IMR-90 (cell line): ENCODE data around the gene TTLL12. TPM values are rescaled to one million over a fixed set of nuclear protein-coding genes. Genes with fewer than 3 reads are reported as not detected.
A peak's percentile ranks its signal among the peaks of the same experiment; 100 is the strongest.

ENCODE experiments used
- ATAC-seq: fragments of 200-7000 bp; cut with Tn5 transposase; 2 replicates; pipeline ENCODE4 v1.9.1; 2020; ENCODE audit warnings: low read depth, mild to moderate bottlenecking, moderate library complexity
- BruUV-seq: library from RNA; stranded (reverse); fragments of 400-500 nt; replicated peaks from 2 replicates; lab custom pipeline; 2021; lab: Mats Ljungman, UMichigan
- CTCF ChIA-PET: fragments of 300-600 bp; formaldehyde crosslinking; extraction: SDS; loops from one replicate; lab custom pipeline; 2021; ENCODE audit warnings: antibody characterized with exemption; lab: Yijun Ruan, JAX
- POLR2A ChIA-PET: fragments of 300-600 bp; sonication (Branson Sonifier 250); formaldehyde crosslinking; loops from one replicate; lab custom pipeline; 2022; ENCODE audit warnings: antibody characterized with exemption; ENCODE audit not compliant: unreplicated experiment; lab: Charles Lee
- DNase-seq: peaks from one replicate; pipeline ENCODE4 v3.0.0; 2013
- H2AFZ ChIP-seq: replicated peaks from 2 replicates; pipeline ENCODE3; 2013; ENCODE audit warnings: low read length, mild to moderate bottlenecking; ENCODE audit not compliant: poor library complexity
- H2AK5ac ChIP-seq: 2 replicates; pipeline ENCODE4 v1.6.1; 2013; ENCODE audit warnings: low read depth, low read length, inconsistent platforms
- H2AK9ac ChIP-seq: replicated peaks from 2 replicates; pipeline ENCODE3; 2013; ENCODE audit warnings: mild to moderate bottlenecking, low read depth, low read length, moderate library complexity; ENCODE audit not compliant: poor library complexity
- H2BK120ac ChIP-seq: 2 replicates; pipeline ENCODE4 v1.6.1; 2013; ENCODE audit warnings: low read depth, low read length, inconsistent platforms
- H2BK15ac ChIP-seq: 3 replicates; pipeline ENCODE4 v1.6.1; 2013; ENCODE audit warnings: low read depth, low read length, inconsistent platforms
- H2BK20ac ChIP-seq: 2 replicates; pipeline ENCODE4 v1.6.1; 2013; ENCODE audit warnings: low read depth, mild to moderate bottlenecking, inconsistent platforms, low read length, moderate library complexity
- H2BK5ac ChIP-seq: 2 replicates; pipeline ENCODE4 v1.6.1; 2013; ENCODE audit warnings: mild to moderate bottlenecking, low read depth, low read length, inconsistent platforms; ENCODE audit not compliant: poor library complexity, severe bottlenecking
- H3K14ac ChIP-seq: replicated peaks from 2 replicates; pipeline ENCODE4 v1.6.1; 2013; ENCODE audit warnings: low read depth, low read length, inconsistent platforms
- H3K18ac ChIP-seq: 2 replicates; pipeline ENCODE4 v1.6.1; 2013; ENCODE audit warnings: low read depth, low read length, control low read depth
- H3K23ac ChIP-seq: 2 replicates; pipeline ENCODE4 v1.6.1; 2013; ENCODE audit warnings: low read depth, low read length, inconsistent platforms
- H3K27ac ChIP-seq: 2 replicates; pipeline ENCODE4 v1.5.1; 2013; ENCODE audit warnings: mild to moderate bottlenecking, control low read depth, low read length; ENCODE audit not compliant: insufficient read depth
- H3K27me3 ChIP-seq: 2 replicates; pipeline ENCODE4 v1.6.1; 2013; ENCODE audit warnings: low read length; ENCODE audit not compliant: control insufficient read depth, insufficient read depth
- H3K36me3 ChIP-seq: 2 replicates; pipeline ENCODE4 v1.6.1; 2013; ENCODE audit warnings: low read length, mixed read lengths; ENCODE audit not compliant: control insufficient read depth, insufficient read depth
- H3K4ac ChIP-seq: 2 replicates; pipeline ENCODE4 v1.6.1; 2013; ENCODE audit warnings: low read depth, low read length, inconsistent platforms
- H3K4me1 ChIP-seq: 2 replicates; pipeline ENCODE4 v1.6.1; 2013; ENCODE audit warnings: low read length, mixed read lengths; ENCODE audit not compliant: control insufficient read depth, insufficient read depth
- H3K4me2 ChIP-seq: 2 replicates; pipeline ENCODE4 v1.6.1; 2013; ENCODE audit warnings: low read depth, mild to moderate bottlenecking, control low read depth, low read length, moderate library complexity
- H3K4me3 ChIP-seq: 2 replicates; pipeline ENCODE4 v1.5.1; 2013; ENCODE audit warnings: low read depth, mild to moderate bottlenecking, control low read depth, low read length, moderate library complexity; ENCODE audit not compliant: insufficient read depth
- H3K56ac ChIP-seq: 2 replicates; pipeline ENCODE4 v1.6.1; 2013; ENCODE audit warnings: low read length, inconsistent platforms; ENCODE audit not compliant: insufficient read depth; ENCODE audit errors: extremely low read depth
- H3K79me1 ChIP-seq, 2 experiments: 2 replicates each; pipeline ENCODE4 v1.6.1; 2013; ENCODE audit warnings: low read length in 2 of 2, inconsistent platforms in 1 of 2, low read depth in 1 of 2
- H3K9ac ChIP-seq: 2 replicates; pipeline ENCODE4 v1.6.1; 2013; ENCODE audit warnings: low read depth, low read length, control low read depth
- H3K9me1 ChIP-seq: 2 replicates; pipeline ENCODE4 v1.6.1; 2013; ENCODE audit warnings: low read length, inconsistent platforms; ENCODE audit not compliant: insufficient read depth
- H3K9me3 ChIP-seq: 2 replicates; pipeline ENCODE4 v1.6.1; 2013; ENCODE audit warnings: low read length; ENCODE audit not compliant: control insufficient read depth, insufficient read depth
- H4K20me1 ChIP-seq: 2 replicates; pipeline ENCODE4 v1.6.1; 2013; ENCODE audit warnings: low read length, inconsistent platforms; ENCODE audit not compliant: insufficient read depth
- H4K5ac ChIP-seq: 2 replicates; pipeline ENCODE4 v1.6.1; 2013; ENCODE audit warnings: mild to moderate bottlenecking, low read depth, low read length, control low read depth
- H4K8ac ChIP-seq, 2 experiments: 2 replicates each; pipeline ENCODE4 v1.6.1; 2013; ENCODE audit warnings: low read depth in 2 of 2, low read length in 2 of 2, control low read depth in 1 of 2, inconsistent platforms in 1 of 2
- H4K91ac ChIP-seq: 2 replicates; pipeline ENCODE4 v1.6.1; 2013; ENCODE audit warnings: low read depth, low read length, inconsistent platforms; ENCODE audit not compliant: insufficient read depth
- CEBPB ChIP-seq: IDR thresholded peaks from 2 replicates; pipeline ENCODE4 v1.6.1; 2012; ENCODE audit warnings: low read depth, low read length, improper control_type of control experiment
- CHD1 ChIP-seq: IDR thresholded peaks from 2 replicates; pipeline ENCODE4 v1.6.1; 2012; ENCODE audit warnings: low read depth, low read length, improper control_type of control experiment
- CTCF ChIP-seq: conservative IDR thresholded peaks from 2 replicates; pipeline ENCODE4 v1.5.1; 2012; ENCODE audit warnings: mild to moderate bottlenecking, low read depth, low read length, improper control_type of control experiment
- ELK1 ChIP-seq: fragments of 150-350 bp; IDR thresholded peaks from 2 replicates; pipeline ENCODE4 v1.6.1; 2016; ENCODE audit warnings: low read depth, mild to moderate bottlenecking, low read length, moderate library complexity, borderline replicate concordance
- FOS ChIP-seq: fragments of 150-350 bp; IDR thresholded peaks from 2 replicates; pipeline ENCODE4 v1.6.1; 2016; ENCODE audit warnings: low read depth, low read length
- MAFK ChIP-seq: IDR thresholded peaks from 2 replicates; pipeline ENCODE4 v1.6.1; 2012; ENCODE audit warnings: low read depth, low read length, improper control_type of control experiment
- MAZ ChIP-seq: IDR thresholded peaks from 2 replicates; pipeline ENCODE4 v1.6.1; 2012; ENCODE audit warnings: low read depth, mild to moderate bottlenecking, low read length, improper control_type of control experiment, moderate library complexity, borderline replicate concordance
- MXI1 ChIP-seq: IDR thresholded peaks from 2 replicates; pipeline ENCODE4 v1.6.1; 2012; ENCODE audit warnings: low read depth, mild to moderate bottlenecking, low read length, moderate library complexity, borderline replicate concordance
- NFE2L2 ChIP-seq: fragments of 150-350 bp; IDR thresholded peaks from 2 replicates; pipeline ENCODE4 v1.6.1; 2016; ENCODE audit warnings: low read depth, mild to moderate bottlenecking, low read length
- POLR2A ChIP-seq: IDR thresholded peaks from 2 replicates; pipeline ENCODE4 v1.6.1; 2012; ENCODE audit warnings: mild to moderate bottlenecking, low read depth, low read length
- RAD21 ChIP-seq: IDR thresholded peaks from 2 replicates; pipeline ENCODE4 v1.6.1; 2012; ENCODE audit warnings: low read length, improper control_type of control experiment
- RCOR1 ChIP-seq: IDR thresholded peaks from 2 replicates; pipeline ENCODE4 v1.6.1; 2012; ENCODE audit warnings: mild to moderate bottlenecking, low read length, improper control_type of control experiment; ENCODE audit not compliant: insufficient replicate concordance
- RFX5 ChIP-seq: IDR thresholded peaks from 2 replicates; pipeline ENCODE4 v1.8.0; 2012; ENCODE audit warnings: low read depth, mild to moderate bottlenecking, low read length, moderate library complexity
- SMC3 ChIP-seq: fragments of 150-350 bp; IDR thresholded peaks from 2 replicates; pipeline ENCODE4 v1.6.1; 2016; ENCODE audit warnings: low read depth, mild to moderate bottlenecking, antibody characterized with exemption, low read length, moderate library complexity
- USF2 ChIP-seq: fragments of 150-350 bp; IDR thresholded peaks from 2 replicates; pipeline ENCODE4 v1.6.1; 2017; ENCODE audit warnings: mild to moderate bottlenecking, antibody characterized with exemption, low read length, low read depth
- WGBS, 2 experiments: methylation state at CpG; one replicate each; pipeline versions ENCODE4 v1.1.5 to v1.1.7; 2013; ENCODE audit warnings: missing lambda C conversion rate in 2 of 2; ENCODE audit not compliant: insufficient read length in 1 of 2; ENCODE audit errors: extremely low coverage in 2 of 2; 5-methylcytosine and 5-hydroxymethylcytosine counted together
- dilution Hi-C: fragments of 300-500 bp; cut with HindIII; formaldehyde crosslinking; loops from one replicate; pipeline ENCODE4 v1.14.3; 2018; ENCODE audit warnings: low sequenced_read_pairs; ENCODE audit not compliant: unreplicated experiment
- in situ Hi-C: fragments of 300-500 bp; cut with MboI; formaldehyde crosslinking; loops from 3 replicates; pipeline ENCODE4 v1.14.3; 2019; ENCODE audit warnings: low sequenced_read_pairs, inconsistent platforms, mixed read lengths
- intact Hi-C: fragments of 100-400 bp; cut with micrococcal nuclease; formaldehyde crosslinking; loops from 2 replicates; pipeline ENCODE4 v1.10.0; 2022
- polyA plus RNA-seq, 3 experiments: library from polyadenylated mRNA; depleted of rRNA; stranded (reverse); fragments of >200 nt; gene quantifications; 2 replicates each; pipeline ENCODE4 v1.2.3, GENCODE V29; 2012; ENCODE audit warnings: low replicate concordance in 1 of 3
- total RNA-seq: library from RNA; depleted of rRNA; stranded (reverse); fragments of >200 nt; gene quantifications from 2 replicates; pipeline ENCODE4 v1.2.3, GENCODE V29; 2012

TTLL12 gene
- total and polyA plus RNA-seq, 2 of the 4 experiments (the other 2 are of a cell fraction), result 20.9 to 30.1 TPM

- no peak overlapping the region for H2BK5ac ChIP-seq
- H3K36me3 ChIP-seq, result peaks cover 15% of the 10 kb centered on the region; the same call in 1 of the 2 replicates
- 0 out of 2 replicates have a peak overlapping the region, but pooled peaks have one; percentile 17 for H3K4ac ChIP-seq
- no peaks in the 10 kb centered on the region for H3K9me3 ChIP-seq
- H3K79me1 ChIP-seq, result peaks cover 3 to 48% of the 10 kb centered on the region in 2 experiments; a peak in 3 of 4 replicates
- no peak overlapping the region for H3K14ac ChIP-seq
- H2AFZ ChIP-seq, result peak overlapping the region; percentile 5
- no TSS peak for BruUV-seq
- H3K27me3 ChIP-seq, result no peaks in the 10 kb centered on the region
- H4K20me1 ChIP-seq, result peaks cover 17% of the 10 kb centered on the region
- H4K8ac ChIP-seq, result no peak overlapping the region
- H3K4me1 ChIP-seq, result peaks cover 7% of the 10 kb centered on the region
- peaks cover 18% of the 10 kb centered on the region for H3K9me1 ChIP-seq
- no peak overlapping the region for H2BK20ac ChIP-seq
- CTCF ChIA-PET, result no interaction called here
- intact Hi-C loops (no loop called here), in situ Hi-C loops (no loop called here), dilution Hi-C loops (no loop called here)
- H2AK5ac ChIP-seq, result no peak overlapping the region
- H2BK120ac ChIP-seq, result no peak overlapping the region; the same call in 1 of the 2 replicates
- peak; percentile 64 for DNase-seq
- no peak overlapping the region for H2BK15ac ChIP-seq
- H3K56ac ChIP-seq, result no peak overlapping the region
- H3K4me3 ChIP-seq, result no peak overlapping the region
- H3K4me2 ChIP-seq, result no peak overlapping the region
- no peak overlapping the region for H3K23ac ChIP-seq
- no peak overlapping the region for H3K9ac ChIP-seq
- WGBS, 2 experiments, result 97% methylated on average over 6 of the region's 12 CpGs; no CpG with 5 or more reads in 1 of the 2 experiments
- POLR2A ChIA-PET, result no interaction called here
- H4K5ac ChIP-seq, result no peak overlapping the region
- no peak overlapping the region for H3K18ac ChIP-seq
- no peak overlapping the region for H3K27ac ChIP-seq
- no peak for ATAC-seq
- peak overlapping the region; percentile 23 for H2AK9ac ChIP-seq
- H4K91ac ChIP-seq, result no peak overlapping the region
- TF ChIP-seq RAD21 (no peak), CTCF (no peak), RFX5 (no peak), ELK1 (no peak), POLR2A (no peak), MAZ (no peak), MXI1 (no peak), CHD1 (no peak), RCOR1 (no peak), CEBPB (no peak), SMC3 (no peak), FOS (no peak), NFE2L2 (no peak), USF2 (no peak), MAFK (no peak)
Observed at GRCh38 chr22:43183496-43184277, 3.2 kb downstream of the TTLL12 start.
